Activated CD4-positive, alpha-beta T cell treated with anti-CD3 and anti-CD28 coated beads, Interleukin-2, amount 50 U/mL, for 24 hours (primary cell): ENCODE results near the gene MIR17HG.
"Not testable (repeated sequence)": the region's sequence is repeated elsewhere in the genome, so short reads cannot be mapped to it uniquely, and the experiment has no call there.

Source experiments
- DNase-seq, 2 donors: peaks; one replicate each; pipeline ENCODE4 v3.0.0-alpha.2; 2020; ENCODE audit warnings: low read depth in 1 of 2, low spot score in 1 of 2

Gene MIR17HG

GRCh38 chr13:91346850-91347201, 661 bp upstream of the MIR17HG start:
- peak; percentile 35 to 49 for DNase-seq

- peak; percentile 63 to 64 for DNase-seq
These were observed 764 bp downstream of the MIR17HG start for GRCh38 chr13:91347996-91348905.

GRCh38 chr13:91348906-91349435, 1.5 kb downstream of the MIR17HG start:
- peak; percentile 89 to 96 for DNase-seq

GRCh38 chr13:91349992-91350911, 2.8 kb downstream of the MIR17HG start:
- no peak for DNase-seq

DNA sequence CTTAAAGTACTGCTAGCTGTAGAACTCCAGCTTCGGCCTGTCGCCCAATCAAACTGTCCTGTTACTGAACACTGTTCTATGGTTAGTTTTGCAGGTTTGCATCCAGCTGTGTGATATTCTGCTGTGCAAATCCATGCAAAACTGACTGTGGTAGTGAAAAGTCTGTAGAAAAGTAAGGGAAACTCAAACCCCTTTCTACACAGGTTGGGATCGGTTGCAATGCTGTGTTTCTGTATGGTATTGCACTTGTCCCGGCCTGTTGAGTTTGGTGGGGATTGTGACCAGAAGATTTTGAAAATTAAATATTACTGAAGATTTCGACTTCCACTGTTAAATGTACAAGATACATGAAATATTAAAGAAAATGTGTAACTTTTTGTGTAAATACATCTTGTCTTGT, 3.6 kb downstream of the MIR17HG start:
- no peak for DNase-seq

DNA sequence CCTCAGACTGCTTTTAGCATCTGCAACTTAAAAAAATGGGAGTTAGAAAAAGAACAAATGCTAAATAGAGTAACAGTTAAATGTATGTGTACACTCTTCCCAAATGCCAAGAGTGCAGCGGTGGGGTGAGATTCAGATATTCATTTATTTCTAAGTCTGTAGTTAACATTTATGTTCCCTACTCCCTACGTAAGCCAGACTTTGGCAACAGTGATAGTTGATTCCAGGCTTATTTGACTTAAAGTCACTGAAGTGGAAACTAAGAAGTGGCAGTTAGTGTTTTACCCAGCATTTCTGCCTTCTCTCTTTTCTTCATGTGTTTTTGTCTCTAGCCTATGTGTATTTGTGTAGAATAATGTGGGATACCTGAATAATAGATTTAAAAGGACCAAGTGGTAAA, 4.5 kb downstream of the MIR17HG start:
- DNase-seq: no peak

DNA sequence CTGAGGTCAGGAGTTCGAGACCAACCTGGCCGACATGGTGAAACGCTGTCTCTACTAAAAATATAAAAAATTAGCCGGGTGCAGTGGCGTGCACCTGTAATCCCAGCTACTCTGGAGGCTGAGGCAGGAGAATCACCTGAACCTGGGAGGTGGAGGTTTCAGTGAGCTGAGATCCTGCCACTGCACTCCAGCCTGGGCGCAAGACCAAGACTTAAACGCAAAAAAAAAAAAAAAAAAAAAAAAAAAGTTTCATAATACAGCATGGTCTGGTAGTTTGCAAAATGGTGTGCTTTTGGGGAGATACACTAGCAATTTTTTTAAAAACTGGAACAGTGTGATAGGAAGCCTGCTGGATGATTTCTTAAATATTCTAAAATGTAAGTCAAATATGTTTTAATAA, 5.4 kb downstream of the MIR17HG start:
- not testable (repeated sequence) for DNase-seq

- no peak for DNase-seq
These were observed 6.0 kb downstream of the MIR17HG start for GRCh38 chr13:91353494-91353893.

DNA sequence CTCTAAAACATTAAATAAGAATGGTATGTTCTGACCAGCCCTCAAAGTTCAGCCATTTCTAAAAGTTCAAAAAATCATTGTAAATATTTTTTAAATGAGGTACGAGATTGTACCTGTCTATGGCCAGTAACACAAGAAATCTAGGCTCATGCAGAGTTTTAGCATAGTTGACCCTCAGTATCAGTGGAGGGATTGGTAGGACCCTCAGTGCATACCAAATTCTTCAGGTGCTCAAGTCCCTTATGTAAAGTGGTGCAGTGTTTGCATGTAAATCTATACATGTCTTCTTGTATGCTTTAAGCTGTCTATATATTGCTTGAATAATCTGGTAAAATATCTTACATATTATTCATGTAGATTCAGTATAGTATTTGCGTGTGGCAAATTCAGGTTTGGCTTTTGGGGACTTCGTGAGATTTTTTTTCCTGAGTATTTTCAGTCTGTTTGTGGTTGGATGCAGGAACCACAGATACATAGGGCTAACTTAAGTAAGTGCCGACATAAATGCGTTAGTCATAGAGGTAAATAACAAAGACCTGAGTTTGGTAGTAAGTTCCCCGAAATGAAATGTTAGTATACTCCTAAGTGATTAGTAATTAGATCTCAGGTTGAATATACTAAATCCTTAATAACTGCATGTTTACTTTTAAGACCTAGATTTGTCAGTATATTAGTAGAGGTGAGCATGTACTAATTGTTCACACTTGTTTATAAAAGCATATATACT, 7.8 kb downstream of the MIR17HG start:
- DNase-seq: no peak

DNA sequence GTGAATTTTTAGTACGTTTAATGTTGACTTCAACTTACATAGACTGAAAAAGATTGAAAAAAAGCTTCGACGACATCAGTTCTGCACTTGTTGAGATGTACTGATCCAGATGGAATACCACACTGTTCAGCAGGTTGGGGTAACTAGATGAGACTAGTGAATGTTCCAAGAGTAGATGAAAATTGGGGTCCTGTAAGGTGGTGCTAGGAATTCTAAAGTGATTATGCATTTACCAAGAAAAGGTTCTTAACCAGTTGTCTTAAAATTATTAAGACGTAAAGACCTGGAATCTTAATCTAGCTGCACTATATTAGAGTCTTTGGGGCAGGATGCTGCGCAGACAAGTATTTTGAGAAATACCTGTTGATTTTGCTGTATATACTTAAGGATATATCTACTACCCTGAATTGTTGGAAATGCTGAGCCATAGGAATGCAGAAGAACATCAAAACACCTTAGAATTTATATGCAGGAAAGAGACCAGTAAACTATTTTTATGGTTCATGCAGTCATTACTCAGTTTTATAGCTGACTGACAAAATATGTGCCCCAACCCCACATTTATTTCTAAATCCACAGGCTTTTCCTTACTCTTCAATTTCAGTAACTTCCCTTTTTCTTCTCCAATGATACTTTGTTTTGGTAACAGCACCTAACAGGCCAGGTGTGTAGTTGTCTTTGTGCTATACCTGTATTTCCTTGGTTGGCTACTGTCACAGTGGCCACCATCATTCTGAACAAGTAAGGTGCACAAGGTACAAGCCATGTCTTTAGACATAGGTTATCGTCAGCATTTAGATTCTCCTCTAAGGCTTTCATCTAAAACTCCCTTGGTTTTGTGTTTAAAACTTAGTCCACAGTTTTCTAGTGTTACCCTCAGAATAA, 8.6 kb downstream of the MIR17HG start:
- DNase-seq: no peak

DNA sequence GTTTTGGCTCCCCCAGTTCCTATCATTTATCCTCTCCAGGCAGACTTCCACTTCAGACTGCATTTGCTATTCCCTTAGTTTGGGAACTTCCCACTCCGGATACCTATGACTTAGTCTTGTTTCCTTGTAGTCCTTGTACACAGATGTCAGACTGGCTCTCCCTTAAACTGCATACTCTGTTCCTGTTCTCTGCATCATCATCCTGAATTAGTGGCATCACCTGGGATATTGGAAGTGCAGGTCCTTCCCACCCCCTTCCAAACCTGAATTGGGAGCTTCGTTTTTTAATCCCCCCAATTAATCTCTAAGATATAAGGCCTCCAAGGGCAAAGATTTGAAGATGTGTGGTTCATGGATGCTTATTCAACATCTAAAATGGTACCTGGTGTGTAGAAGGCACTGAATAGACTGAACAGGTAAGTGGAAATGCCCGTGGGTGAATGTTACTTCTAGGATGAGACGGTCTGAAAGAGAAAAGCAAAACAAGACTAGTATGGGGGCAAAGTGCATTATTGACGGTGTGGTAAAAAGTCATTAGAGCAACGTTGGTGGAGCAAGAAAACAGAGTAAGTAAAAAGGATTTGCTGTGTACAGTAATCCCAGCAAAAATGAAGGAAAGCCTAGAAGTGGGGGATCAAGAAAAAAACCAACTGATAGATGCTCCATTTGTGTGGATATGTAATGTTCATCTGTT, 9.6 kb downstream of the MIR17HG start:
- no peak for DNase-seq

DNA sequence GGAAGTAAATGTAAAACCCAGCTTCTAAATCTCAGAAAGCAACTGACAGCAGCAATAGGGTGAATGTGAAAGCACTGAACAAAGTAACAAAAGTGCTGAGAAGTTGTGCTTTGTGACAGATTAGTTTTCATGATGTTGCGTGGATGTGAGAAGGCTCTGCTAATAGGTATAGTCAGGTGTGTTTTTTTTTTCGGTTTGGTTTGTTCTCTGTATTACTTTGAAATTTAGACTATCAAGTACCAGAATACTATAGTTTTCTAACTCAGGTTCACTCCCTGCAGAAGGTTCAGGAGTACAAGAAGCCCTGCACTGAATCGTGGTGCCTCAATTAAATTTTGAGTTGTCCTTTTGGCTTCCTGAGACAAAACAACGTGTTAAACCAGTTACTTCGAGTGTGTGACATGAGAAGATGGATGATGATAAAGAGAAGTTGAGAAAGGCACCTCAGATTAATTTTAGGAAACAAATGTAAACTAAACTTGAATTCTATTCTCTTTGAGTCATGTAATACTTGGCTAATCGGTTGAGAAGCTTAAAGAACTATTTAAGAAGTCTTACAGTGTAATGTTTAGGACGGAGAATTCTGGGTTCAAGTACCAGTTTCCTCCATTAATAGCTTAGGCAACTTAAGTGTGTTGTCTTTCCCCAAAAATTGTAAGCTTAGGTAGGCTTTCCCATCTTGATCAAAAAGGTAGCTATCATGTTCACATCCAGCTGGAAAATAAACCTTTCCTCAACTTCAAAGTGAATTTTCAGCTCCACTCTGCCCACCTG, 10.3 kb downstream of the MIR17HG start:
- no peak for DNase-seq

- no peak for DNase-seq
These were observed 10.9 kb downstream of the MIR17HG start for GRCh38 chr13:91358387-91358782.

DNA sequence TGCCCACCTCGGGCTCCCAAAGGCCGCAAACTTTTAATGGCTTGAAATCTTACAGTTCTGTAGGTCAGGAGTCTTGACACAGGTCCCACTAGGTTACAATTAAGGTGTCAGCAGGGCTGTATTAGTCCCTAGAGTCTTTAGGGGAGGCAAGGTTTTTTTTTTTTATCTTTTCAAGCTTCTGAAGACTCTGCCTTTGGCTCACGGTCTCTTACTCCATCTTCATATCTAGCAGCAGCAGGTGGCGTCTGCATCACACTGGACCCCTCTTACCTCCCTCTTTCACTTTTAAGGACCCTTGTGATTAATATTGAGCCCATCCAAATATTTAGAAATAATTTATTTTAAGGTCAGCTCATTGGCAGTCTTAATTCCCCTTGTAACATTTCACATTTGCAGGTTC, 11.6 kb downstream of the MIR17HG start:
- no peak for DNase-seq

GRCh38 chr13:91359631-91360030, 12.1 kb downstream of the MIR17HG start:
- no peak for DNase-seq

- no peak for DNase-seq
These were observed 12.8 kb downstream of the MIR17HG start for GRCh38 chr13:91360246-91360751.

DNA sequence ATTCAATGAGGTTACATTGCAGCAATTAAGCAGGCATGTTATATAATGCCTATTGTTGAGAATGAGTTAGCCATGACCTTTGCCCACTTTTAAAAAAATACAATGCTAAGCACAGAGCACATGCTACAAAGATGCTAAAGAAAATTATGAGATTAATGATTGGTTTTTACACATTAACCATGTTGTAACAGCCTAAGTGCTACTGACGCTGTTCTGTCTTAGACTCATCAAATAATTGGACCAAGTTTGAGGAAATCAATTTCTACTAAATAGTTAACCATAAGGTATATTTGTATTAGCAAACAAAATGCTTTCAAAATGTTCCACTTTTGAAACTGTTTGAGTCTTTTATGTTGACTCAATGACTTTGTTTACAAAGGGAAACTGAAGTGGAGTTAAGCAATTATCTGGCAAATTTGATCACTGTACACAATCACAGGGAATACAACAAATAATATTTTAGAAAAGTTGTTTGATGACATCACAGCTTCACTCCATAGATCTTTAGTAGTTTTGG, 14.3 kb downstream of the MIR17HG start:
- no peak for DNase-seq

DNA sequence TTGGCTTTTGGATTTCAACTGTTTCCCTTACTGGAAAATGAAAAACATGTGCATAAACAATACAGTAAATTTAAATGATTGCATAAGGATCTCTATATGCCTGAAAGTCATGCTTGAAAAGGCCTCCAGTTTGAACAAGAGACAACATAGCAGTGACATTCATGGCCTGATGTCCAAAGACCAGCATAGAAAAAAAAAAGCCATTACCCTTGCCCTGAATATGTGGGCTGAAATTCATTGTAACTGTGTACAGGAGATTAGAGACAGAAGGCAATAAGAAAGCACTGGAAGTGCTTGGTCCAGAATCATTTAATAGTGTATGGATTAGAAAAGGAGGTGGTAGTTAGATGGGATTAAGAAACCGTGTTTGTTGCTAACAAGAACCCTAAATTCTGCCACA, 15.4 kb downstream of the MIR17HG start:
- no peak for DNase-seq
